Measurements from ENCODE around the gene MYL9.

- TF ChIP-seq POLR2A (IDR thresholded peaks at IDR 0.05; ENCODE audit: low read depth, low read length) (no peak), RAD21 (IDR thresholded peaks at IDR 0.05; ENCODE audit: low read length) (no peak), CTCF (conservative IDR thresholded peaks at IDR 0.05; ENCODE audit: low read depth, low read length) (no peak), CEBPB (IDR thresholded peaks at IDR 0.05; ENCODE audit: low read depth, low read length) (no peak), MAZ (IDR thresholded peaks at IDR 0.05; ENCODE audit: borderline replicate concordance, low read depth, low read length) (no peak), BHLHE40 (IDR thresholded peaks at IDR 0.05; ENCODE audit: low read depth, low read length) (no peak), CHD1 (IDR thresholded peaks at IDR 0.05; ENCODE audit: low read depth, low read length) (no peak), SMC3 (IDR thresholded peaks at IDR 0.05; ENCODE audit: low read depth, low read length) (no peak), RCOR1 (IDR thresholded peaks at IDR 0.05; ENCODE audit: insufficient replicate concordance, low read length) (no peak)
These were observed 30.5 kb downstream of the MYL9 start for GRCh38 chr20:36571564-36572504.
